Inflammatory macrophage (primary cell): ENCODE data around the gene UBE3A.
"Not testable (repeated sequence)": the region's sequence is repeated elsewhere in the genome, so short reads cannot be mapped to it uniquely, and the experiment has no call there.

ENCODE experiments used
- DNase-seq, 2 donors: peaks; one replicate each; pipeline ENCODE4 v3.0.0-alpha.2; 2020 to 2022

UBE3A gene

DNA sequence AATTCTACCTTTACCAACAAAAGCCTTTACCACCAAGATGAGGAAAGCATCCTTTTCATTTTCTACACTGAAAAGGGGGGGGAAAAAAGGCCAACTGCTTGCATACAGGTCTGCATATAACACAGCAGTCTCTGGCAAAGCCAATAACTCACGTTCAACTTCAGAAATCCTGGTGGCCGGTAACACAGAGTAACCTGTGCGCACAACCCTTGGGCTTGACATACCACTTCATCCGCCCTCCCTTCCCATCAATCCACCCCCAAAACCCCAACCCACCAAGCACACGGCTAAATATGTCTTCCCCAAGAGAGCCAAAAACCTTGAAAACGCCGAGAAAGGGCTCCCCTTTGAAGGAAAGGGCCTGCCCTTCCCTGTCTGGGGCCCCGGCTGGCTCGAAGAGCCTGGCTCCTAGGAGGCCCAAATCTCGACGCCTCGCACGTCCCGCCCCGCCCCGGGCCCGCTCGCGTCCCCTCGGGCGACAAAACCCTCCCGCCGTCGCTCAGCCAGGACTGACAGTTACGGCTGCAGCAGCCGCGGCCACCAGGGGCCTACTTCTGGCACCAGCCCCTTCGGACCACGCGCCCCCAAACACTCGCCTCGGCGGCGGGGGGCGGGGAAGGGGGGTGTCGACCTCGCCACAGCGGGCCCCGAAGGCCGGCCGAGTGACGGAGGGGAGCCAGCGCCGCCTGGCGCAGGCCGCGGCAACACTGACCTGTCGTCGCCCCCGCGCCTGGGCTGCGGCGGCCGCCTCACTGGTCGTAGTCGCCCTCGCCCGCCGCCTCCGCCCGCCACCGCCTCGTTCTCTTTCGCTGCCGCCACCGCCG, 835 bp downstream of the UBE3A start:
- peak; percentile 54 to 74 for DNase-seq

DNA sequence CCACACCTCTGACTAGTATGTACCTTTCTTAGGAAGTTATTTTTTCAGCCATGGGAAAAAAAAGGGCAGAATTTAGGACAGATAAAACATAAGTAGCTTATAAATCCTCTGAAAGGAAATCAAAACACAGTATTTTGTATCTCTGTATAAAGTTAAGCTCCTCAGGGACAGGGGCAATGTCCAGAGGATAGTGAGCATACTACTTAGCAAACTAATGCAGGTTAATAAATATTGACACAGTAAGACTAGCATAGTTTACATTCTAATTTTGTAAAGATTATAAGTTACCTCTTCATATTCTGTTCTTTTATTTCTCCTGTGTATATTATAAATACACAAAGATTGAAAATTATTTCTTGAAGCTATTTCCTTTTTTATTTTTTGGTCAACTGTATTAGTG, 2.1 kb downstream of the UBE3A start:
- no peak for DNase-seq

DNA sequence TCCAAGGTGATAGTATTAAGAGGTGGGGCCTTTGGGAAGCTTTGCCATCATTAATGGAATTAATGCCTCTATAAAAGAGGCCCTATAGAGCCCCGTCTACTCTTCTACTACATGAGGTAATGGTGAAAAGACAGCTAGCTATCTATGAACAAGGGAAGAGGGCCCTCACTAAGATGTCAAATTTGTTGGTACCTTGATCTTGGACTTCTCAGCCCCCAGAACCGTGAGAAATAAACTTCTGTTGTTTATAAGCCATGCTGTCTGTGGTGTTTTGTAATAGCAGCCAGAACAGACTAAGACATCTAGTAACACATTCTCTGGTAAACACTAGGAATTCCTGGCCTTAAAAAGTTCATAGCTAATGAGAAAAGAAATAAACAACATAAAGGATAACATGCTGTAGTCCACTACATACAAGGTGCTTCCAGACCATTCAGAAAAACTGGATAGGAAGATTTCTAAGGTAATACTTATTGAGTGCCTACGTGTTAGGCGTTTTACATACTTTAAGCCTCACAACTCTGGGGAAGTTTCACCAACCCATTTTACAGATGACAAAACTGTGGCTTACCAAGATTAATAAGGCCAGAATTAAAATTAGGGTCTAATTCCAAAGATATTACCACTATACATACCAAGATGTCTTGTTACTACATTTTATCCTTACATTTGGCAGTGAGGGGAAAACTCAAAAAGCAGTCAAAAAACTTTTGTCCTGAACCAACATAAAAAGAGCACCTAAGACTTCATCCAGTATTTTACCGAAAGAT, 3.2 kb downstream of the UBE3A start:
- no peak for DNase-seq

DNA sequence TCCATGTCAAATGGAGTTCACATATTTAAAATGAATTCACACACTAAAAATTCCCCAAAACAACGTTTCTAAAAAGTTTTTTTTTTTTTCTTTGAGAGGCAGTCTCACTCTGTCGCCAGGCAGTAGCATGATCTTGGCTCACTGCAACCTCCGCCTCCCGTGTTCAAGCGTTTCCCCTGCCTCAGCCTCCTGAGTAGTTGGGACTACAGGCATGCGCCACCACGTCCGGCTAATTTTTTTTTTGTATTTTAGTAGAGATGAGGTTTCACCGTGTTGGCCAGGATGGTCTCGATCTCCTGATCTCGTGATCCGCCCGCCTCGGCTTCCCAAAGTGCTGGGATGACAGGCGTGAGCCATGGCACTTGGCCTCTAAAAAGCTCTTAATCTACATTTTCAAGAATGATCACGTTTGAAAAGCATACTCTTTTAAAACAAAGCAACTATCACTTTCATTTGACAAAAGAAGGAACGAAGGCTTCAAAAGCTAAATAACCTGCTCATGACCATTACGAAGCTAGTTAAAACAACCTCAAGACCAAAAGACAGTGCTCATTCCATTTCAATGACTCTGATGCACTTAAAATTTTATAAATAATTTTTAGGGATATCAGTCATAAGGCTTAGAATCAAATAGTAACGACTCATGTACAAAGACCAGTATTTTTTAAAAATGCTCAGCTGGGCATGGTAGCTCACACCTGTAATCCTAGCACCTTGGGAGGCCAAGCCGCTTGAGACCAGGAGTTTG, 5.5 kb downstream of the UBE3A start:
- no peak for DNase-seq

DNA sequence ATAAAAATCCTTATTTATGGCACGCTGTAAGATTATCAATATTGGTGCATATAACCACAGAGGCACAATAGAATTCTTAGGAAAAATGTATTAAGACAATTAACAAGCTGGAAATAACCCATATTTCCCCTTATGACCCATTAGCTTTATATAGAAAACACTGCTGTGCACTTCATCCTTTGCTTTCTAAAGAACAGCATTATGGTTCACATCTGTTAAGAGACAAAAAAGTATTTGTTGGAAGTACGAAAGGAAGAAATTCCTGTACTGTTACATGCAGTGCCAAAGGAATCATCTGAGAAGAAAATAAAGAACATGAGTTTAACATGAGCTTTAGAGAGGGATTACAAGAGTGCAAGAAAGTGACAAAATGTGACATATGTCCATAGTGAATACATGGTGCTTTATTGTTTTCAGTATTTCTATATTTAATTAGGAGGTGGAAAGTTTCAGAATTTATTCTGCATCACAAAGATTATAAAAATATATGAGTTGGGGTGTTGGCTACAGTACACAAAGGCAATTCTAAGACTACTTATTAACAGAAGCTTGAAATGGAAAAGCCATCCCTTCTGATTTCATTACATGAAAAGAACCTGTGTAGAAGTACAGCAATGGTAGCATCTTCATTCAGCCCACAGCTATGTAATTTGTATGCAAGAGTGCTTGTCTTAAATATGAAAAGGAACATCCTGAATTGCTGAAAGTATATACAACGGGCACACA, 6.8 kb downstream of the UBE3A start:
- no peak for DNase-seq

DNA sequence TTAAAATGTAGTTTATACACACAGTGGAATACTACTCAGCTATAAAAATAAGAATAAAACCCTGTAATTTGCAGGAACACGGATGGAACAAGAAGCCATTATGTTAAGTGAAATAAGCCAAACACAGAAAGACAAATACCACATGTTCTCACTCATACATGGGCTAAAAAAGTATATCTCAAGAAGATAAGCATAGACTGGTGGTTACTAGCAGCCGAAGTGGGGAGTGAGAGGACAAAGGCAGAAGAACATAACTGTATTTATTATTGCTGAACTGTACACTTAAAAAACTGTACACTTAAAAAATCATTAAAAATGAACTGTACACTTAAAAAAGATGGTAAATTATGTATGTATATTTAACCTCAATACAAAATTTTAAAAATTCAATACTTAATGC, 11.0 kb downstream of the UBE3A start:
- DNase-seq: no peak

DNA sequence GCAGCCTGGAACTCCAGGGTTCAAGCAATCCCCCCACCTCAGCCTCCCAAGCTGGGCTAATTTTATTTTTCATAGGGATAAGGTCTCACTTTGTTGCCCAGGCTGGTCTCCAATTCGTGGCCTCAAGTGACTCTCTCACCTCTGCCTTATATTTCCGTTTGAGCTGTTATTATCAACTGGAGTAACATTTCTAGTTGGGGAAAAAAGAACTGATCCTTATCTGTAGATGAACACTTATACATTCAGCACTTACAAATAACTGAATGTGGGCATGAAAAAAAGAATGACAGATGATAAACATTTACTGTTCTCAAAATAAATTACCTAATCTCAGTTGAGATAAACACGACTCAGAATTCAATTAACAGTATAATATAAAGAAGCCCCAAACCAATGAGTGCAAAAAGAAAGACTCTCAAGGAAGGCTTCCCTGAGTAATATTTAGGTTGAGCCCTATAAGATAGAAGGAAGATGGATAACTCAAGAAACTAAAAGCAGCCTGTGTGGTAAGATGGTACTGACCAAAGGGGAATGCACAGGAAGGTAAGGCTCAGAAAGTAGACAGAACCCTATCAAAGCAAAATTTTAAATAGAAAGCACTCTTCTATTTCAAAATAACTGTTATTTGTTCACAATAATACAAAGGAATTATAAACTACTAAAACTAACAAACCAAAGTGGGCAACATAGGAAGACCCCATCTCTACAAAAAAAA, 11.8 kb downstream of the UBE3A start:
- no peak for DNase-seq

DNA sequence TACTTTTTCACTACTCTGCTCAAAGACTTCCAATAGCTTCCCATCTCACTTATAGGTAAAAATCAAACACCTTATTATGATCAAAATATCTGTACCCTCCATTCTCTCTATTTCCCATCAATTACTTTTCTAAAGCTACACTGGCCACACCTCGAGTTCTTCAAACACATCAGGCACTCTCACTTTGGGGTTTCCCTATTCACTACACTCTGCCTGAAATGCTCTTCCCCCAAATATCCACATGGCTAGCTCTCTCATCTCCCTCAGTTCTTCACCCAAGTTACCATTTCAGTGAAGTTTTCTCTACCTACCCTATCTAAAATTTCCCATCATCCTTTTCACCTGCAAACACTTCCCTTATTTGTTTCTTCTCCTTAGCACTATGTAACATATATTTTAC, 14.8 kb downstream of the UBE3A start:
- DNase-seq: no peak

DNA sequence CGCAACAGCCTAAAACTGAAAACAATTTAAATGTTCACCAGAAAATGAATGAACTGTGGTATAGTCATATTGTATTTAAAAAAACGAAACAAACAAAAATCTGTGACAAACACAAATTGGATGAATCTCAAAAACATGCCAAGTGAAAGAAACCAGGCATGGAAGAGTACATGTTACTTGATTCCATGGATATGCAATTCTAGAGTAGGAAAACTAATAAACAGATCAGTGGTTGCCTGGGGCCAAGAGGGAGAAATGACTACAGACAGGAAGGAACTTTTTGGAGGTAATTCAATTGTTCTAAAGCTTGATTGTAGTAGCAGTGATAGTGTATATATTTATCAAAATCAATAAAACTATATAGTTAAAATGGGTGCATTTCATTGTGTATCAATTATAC, 16.8 kb downstream of the UBE3A start:
- no peak for DNase-seq

DNA sequence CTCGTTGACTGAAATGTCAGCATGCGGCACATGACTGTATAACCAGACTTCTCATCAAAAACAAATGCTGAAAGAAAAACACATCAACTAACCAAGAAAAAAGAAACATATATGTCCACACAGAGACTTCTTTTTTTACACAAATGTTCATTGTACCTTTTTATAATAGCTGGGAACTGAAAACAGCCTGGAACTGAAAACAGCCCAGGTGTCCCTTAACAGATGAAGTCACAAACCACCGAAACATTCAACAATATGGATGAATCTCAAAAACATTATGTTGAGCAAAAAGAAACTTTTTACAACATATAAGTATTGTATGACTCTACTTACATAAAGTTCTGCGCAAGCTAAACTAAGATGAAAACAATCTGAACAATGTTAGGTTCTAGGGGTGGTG, 20.6 kb downstream of the UBE3A start:
- no peak for DNase-seq

DNA sequence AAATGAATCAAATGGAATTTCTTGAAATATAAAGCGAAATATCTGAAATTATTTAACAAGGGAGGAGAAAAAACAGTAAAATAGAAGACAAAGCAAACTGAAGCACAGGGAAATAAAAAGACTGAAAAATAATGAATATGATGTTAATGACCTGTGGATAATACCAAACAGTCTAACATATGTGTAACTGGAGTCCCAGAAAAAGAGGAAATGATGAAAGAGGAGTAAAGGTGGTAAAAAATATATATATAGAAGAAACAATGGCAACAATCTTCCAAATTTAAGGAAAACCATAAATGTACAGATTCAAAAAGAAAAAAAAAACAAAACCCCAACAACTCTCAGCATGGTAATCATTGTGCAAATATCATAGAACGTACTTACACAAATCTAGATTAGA, 21.2 kb downstream of the UBE3A start:
- DNase-seq: no peak

DNA sequence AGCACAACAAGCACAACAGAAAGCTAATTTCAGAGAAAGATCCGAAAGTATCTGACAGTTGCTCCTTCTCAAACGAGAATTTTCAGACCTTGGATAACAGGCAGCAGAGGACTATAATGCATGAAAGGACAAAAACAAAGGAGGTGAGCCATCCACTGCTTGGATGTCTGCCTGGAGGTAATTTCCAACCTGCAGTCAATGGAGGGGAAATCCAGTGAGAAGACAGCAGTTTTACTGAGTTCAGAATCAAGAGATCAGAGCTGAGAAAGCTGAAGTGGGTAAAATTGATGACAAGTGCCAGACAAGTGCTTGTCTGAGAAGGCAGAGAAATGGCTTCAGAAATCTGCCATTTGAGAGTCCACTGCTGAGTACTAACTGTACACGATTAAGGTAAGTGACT, 22.1 kb downstream of the UBE3A start:
- DNase-seq: no peak

DNA sequence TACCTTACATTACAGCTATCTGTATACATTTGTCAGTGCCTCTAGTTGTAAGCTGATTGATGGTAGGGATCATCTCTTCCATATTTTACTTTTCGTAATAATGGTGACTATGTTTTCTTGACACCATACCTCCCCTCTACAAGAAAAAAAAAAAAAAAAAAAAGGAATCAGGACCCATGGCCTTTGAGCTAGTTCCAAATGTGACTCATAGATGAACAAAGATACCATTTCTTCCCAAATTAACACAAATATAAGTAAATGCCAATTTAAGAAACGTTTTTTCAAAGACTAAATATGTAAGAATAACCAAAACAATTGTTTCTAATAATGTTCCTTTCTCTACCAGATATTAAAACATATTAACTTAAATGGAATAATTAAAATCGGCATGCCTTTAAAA, 23.1 kb downstream of the UBE3A start:
- no peak for DNase-seq

DNA sequence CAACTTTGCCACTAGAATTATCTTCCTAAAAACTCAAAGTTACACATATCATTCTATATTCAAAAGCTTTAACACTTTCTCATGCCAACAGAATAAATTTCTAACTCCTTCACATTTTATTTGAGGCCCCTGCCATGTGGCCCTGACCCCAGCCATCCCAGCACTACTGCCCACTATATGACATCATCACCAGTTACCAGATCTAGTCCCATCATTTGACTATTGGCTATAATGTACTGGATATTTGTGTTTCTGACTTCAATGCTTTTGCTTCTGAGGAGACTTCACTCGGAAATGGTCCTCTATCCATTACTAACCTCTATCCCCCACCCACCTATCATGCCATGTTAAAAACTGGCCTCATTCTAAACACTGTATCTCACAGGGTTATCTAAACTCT, 23.6 kb downstream of the UBE3A start:
- DNase-seq: no peak

DNA sequence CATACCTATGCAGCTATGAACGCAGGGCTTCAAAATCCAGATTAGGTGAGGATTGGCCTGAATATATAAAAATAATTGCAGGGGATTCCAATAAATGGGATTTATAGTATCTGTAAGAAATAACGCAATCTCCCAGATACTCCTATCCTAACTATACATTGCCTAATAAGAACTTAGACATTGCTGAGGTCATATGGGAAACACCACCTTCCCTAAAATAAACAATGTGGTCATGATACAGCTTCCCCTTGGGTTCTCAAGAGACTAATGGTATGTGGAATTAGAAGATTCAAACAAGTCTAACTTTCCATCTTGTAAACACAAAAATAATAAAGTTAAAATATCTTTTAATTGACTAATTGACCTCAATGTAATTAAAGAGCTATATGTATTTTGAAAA, 28.2 kb downstream of the UBE3A start:
- DNase-seq: peak; percentile 74 to 83

DNA sequence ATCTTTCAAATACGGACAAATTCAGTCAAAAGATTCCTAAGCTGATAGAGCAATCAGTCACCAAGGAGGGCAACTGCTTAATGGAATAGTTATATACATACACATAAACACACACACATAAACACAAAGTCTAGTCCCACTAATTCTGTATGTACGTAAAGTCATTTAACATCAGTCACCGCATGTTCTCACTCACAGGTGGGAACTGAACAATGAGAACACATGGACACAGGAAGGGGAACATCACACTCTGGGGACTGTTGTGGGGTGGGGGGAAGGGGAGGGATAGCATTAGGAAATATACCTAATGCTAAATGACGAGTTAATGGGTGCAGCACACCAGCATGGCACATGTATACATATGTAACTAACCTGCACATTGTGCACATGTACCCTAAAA, 29.1 kb downstream of the UBE3A start:
- not testable (repeated sequence) for DNase-seq

DNA sequence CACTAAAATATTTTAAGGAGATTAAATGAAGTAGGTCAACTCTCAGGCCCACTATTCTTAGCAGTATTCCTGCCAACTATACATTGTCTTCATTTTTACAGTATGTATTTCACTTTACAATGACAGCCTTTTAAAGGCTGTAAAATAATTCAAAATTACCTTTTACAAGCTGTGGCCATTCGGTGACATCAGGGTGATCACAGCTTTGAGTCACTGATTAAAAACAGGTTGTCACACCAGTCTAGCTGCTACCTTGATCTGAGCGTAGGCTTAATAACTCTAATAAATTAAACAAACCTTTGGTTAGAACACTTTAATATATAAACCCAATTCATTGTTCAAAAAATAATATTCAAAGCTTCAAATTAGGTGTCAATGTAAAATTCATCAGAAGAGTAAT, 29.9 kb downstream of the UBE3A start:
- no peak for DNase-seq

DNA sequence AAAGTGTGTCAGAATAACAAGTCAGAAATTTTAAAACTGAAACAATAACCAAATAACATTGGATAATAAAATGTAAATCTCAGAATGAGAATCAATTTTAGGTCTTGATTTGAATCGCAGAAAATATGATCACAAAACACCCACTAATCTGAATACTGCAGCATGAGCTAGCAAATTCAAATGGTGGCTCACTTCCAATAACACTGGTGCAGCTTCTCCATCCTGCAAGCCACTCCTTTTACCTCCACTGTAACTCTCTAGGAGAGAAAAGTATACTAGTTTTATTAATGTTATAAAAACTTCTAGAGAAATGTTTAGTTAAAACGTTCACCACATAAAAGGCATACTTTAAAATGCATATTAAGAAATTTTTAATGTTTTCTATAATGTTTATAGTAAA, 30.4 kb downstream of the UBE3A start:
- no peak for DNase-seq

DNA sequence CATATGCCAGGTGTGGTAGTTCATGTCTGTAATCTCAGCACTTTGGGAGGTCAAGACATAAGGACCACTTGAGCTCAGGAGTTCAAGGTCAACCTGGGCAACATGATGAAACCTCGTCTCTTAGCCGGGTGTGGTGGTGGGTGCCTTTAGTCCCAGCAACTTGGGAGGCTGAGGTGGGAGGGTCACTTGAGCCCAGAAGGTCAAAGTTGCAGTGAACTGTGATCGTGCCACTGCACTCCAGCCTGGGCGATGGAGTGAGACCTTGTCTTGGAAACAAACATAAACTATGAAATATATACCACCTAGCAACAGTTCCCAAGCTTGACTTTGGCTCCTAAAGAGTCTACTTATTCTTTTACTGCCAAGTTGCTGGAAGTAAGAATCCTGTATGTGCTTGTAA, 30.9 kb downstream of the UBE3A start:
- no peak for DNase-seq

DNA sequence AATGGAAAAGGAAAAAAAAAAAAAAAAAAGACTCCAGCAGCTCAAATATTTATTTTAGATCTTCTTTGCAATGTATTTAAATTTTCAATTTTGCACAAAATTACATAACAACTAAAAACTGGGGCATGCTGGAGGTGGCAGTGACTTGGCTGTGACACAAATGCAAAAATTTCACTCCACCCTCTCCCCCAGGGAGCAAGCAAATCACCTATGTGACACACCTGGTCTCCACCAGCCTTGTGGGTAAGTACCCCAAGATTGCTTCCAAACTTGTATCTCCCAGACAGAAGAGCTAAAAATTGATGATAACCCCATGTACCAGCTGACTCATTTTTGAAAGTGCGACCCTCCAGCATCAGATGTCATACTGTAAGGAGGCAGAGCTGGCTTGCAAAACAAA, 32.0 kb downstream of the UBE3A start:
- DNase-seq: no peak

DNA sequence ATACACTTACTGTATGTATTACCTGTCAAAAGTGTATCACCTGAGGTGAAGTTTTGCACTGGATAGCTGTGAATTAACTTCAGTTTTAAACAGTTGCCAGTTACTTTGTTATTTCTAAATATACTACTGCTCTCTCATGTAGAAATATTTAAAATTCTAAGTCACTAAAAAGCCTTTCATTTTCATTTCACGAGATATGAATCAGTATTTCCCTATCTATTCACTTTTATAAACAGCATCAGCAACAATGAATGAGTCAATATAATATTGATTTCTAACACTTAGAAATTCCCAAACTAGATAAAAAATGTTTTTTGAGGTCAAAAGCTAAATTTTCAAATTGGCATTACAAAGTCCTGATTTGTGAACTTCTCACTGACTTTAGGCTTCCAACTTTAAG, 32.6 kb downstream of the UBE3A start:
- no peak for DNase-seq

DNA sequence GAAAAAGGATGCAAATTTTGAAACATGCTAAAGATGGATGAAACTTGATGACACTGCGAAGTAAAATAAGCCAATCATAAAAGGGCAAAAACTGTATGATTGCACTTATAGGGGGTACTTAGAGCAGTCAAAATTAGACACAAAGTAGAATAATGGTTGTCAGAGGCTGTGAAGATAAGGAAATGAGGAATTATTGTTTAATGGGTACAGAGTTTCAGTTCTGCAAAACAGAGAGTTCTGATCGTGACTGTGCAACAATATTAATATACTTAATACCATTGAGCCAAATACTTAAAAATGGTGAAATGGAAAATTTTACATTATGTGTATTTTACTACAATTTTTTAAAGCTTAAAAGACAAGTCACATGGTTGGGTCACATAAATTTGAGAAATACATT, 35.1 kb downstream of the UBE3A start:
- DNase-seq: peak in 1 of 2 donors; percentile 59
